HUES48 (cell line): ENCODE data around the gene CFI.

Experiments used
- H3K27ac ChIP-seq: one replicate; pipeline ENCODE4 v1.7.0; 2013; ENCODE audit warnings: low read depth, low read length, inconsistent platforms
- H3K27me3 ChIP-seq: 2 replicates; pipeline ENCODE4 v1.6.1; 2013; ENCODE audit warnings: mild to moderate bottlenecking, low read length; ENCODE audit not compliant: control insufficient read depth, insufficient read depth
- H3K36me3 ChIP-seq: 2 replicates; pipeline ENCODE4 v1.6.1; 2013; ENCODE audit warnings: low read length; ENCODE audit not compliant: control insufficient read depth, insufficient read depth
- H3K4me1 ChIP-seq: 2 replicates; pipeline ENCODE4 v1.6.1; 2013; ENCODE audit warnings: mild to moderate bottlenecking, low read length; ENCODE audit not compliant: control insufficient read depth, insufficient read depth
- H3K4me3 ChIP-seq: 2 replicates; pipeline ENCODE4 v1.5.1; 2013; ENCODE audit warnings: mild to moderate bottlenecking, low read depth, low read length
- H3K9ac ChIP-seq: 2 replicates; pipeline ENCODE4 v1.6.1; 2013; ENCODE audit warnings: mild to moderate bottlenecking, low read depth, low read length, moderate library complexity
- H3K9me3 ChIP-seq: 2 replicates; pipeline ENCODE4 v1.6.1; 2013; ENCODE audit warnings: low read length; ENCODE audit not compliant: control insufficient read depth, insufficient read depth

CFI gene

GRCh38 chr4:109750652-109751244 is 51.1 kb downstream of the CFI start:
- no peak overlapping the region for H3K9ac ChIP-seq
- H3K9me3 ChIP-seq, result no peaks in the 10 kb centered on the region
- no peaks in the 10 kb centered on the region for H3K36me3 ChIP-seq
- H3K27ac ChIP-seq, result no peak overlapping the region
- H3K4me1 ChIP-seq, result 0 out of 2 replicates have a peak, but pooled peaks cover 6% of the 10 kb centered on the region
- no peak overlapping the region for H3K4me3 ChIP-seq
- no peaks in the 10 kb centered on the region for H3K27me3 ChIP-seq

DNA sequence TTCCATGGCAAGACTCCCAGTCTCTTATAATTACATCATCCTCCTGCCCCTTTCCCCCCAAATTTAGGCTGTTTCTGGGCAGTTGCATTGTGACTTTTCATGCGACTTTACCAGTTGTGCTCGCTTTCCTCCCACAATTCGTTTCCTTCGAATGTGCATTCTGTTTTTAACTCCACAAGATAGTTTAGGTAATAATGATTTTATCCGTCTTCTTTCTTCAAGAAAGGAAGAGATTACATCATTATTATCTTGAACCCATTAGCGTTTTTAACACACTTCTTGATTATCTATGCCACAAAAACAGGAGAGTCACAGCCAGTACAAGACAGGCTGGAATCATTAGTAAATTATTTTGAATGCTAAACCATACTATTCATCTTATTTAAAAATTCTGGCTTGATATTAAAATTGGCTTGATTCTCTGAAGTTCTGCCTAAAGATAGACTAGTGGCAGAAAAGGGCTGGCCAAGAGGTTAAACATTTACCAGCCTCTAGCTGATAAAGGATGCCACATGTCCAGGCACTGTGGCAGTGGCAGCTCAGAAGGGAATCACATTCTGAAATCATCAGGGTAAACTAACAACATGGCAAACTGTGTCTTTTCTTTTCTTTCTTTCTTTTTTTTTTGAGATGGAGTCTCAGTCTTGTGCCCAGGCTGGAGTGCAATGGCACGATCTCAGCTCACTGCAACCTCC is 52.3 kb downstream of the CFI start:
- no peak overlapping the region for H3K4me3 ChIP-seq
- 0 out of 2 replicates have a peak, but pooled peaks cover 6% of the 10 kb centered on the region for H3K4me1 ChIP-seq
- no peak overlapping the region for H3K9ac ChIP-seq
- no peak overlapping the region for H3K27ac ChIP-seq
- no peaks in the 10 kb centered on the region for H3K27me3 ChIP-seq
- no peaks in the 10 kb centered on the region for H3K9me3 ChIP-seq
- H3K36me3 ChIP-seq, result no peaks in the 10 kb centered on the region

- Histone ChIP-seq H3K9me3 (no peaks in the 10 kb centered on the region), H3K36me3 (no peaks in the 10 kb centered on the region), H3K27me3 (no peaks in the 10 kb centered on the region), H3K4me1 (0 out of 2 replicates have a peak, but pooled peaks cover 6% of the 10 kb centered on the region), H3K4me3 (no peak overlapping the region), H3K9ac (no peak overlapping the region), H3K27ac (no peak overlapping the region)
Observed at GRCh38 chr4:109748114-109748513, 53.7 kb downstream of the CFI start.

- H3K27me3 ChIP-seq, result no peaks in the 10 kb centered on the region
- no peaks in the 10 kb centered on the region for H3K9me3 ChIP-seq
- no peak overlapping the region for H3K9ac ChIP-seq
- no peaks in the 10 kb centered on the region for H3K36me3 ChIP-seq
- H3K4me1 ChIP-seq, result 0 out of 2 replicates have a peak, but pooled peaks cover 6% of the 10 kb centered on the region
- H3K4me3 ChIP-seq, result no peak overlapping the region
- no peak overlapping the region for H3K27ac ChIP-seq
Observed at GRCh38 chr4:109746728-109747127, 55.1 kb downstream of the CFI start.

DNA sequence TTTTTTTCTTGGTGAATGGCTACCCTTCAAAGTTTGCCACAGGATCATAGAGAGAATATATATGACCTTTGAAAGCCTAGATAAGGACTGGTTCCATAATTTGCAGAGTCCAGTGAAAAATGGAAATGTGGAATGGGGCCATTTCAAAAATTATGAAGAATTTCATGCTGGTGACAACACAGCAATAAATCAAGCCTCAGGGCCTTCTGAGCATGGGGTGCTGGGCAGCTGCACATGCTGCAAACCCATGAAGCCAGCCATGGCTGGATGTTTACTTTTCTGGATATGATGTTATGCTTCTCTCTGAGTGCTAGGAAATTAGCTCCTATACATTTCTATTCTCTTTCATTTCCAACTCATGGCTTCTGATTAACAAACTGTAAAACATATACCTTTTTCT is 56.0 kb downstream of the CFI start:
- Histone ChIP-seq H3K27ac (no peak overlapping the region), H3K9ac (no peak overlapping the region), H3K4me3 (no peak overlapping the region), H3K4me1 (0 out of 2 replicates have a peak, but pooled peaks cover 6% of the 10 kb centered on the region), H3K27me3 (no peaks in the 10 kb centered on the region), H3K36me3 (no peaks in the 10 kb centered on the region), H3K9me3 (no peaks in the 10 kb centered on the region)

GRCh38 chr4:109739547-109739946 is 62.3 kb downstream of the CFI start:
- H3K4me3 ChIP-seq, result no peak overlapping the region
- H3K27me3 ChIP-seq, result no peaks in the 10 kb centered on the region
- no peaks in the 10 kb centered on the region for H3K9me3 ChIP-seq
- no peak overlapping the region for H3K9ac ChIP-seq
- no peaks in the 10 kb centered on the region for H3K4me1 ChIP-seq
- H3K36me3 ChIP-seq, result no peaks in the 10 kb centered on the region
- H3K27ac ChIP-seq, result no peak overlapping the region

DNA sequence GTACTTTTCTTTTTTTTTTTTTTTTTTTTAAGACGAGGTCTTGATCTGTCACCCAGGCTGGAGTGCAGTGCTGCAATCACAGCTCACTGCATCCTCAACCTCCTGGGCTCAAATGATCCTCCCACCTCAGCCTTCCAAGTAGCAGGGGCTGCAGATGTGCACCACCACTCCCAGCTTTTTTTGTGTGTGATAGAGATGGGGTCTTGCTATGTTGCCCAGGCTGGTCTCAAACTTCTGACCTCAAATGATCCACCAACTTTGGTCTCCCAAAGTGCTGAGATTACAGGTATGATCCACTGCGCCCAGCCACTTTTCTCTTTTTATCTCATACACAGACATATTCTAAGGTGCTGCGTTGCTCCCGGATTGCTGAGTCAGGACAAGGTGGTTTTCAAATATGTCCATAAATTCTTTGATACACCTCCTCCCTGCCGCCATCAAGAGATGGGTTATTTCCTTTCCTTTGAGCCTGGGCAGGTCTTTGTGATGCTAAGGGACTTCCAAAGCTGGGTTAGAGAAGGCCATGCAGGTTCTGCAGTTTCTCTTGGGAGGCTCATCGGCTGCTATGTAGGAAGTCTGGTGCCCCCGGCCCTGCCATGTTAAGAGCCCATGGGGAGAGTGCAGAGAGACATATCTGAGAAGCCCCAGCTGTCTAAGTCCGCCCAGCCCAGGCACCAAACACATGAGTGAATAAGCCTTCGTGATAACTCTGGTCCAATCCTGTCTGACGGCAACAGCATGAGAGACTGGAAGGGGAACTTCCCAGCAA is 63.5 kb downstream of the CFI start:
- Histone ChIP-seq H3K9ac (no peak overlapping the region), H3K27ac (no peak overlapping the region), H3K4me1 (no peaks in the 10 kb centered on the region), H3K36me3 (no peaks in the 10 kb centered on the region), H3K27me3 (no peaks in the 10 kb centered on the region), H3K9me3 (no peaks in the 10 kb centered on the region), H3K4me3 (no peak overlapping the region)

DNA sequence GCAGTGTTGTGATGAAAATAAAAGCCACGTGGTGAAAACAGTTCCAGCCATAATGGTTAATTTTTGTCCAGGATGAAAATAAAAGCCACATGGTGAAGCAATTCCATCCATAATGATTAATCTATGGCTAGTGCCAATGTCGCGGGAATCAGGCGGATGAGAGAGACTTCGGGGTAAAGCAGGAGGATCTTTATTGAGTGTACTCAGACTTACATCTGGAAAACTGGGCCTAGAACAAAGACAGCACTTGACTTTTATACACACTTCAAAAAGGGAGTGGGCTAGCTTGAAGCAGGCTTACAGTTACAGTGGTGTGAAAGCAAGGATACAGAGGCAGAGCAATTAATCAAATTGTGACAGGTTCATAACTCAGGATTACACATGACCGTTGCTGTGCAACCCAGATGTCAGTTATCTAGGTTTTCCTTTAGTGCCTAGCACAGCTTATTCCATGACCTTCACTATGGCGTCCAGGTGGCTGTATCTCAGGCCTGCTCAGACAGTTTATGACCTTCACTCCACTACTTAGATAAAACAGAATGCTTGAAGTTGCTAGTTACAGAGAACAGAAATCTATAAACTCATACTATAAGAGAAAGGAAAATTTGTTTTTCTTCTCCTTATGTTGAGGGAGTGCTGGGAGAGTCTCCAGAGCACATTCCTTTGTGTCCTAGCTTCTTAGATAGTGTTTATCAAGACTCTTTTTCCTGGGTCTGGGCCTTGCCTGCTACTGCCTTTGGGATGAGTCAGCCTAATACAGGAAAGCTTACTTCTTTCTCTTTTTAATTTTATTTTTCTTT is 66.0 kb downstream of the CFI start:
- H3K9ac ChIP-seq, result no peak overlapping the region
- H3K36me3 ChIP-seq, result no peaks in the 10 kb centered on the region
- H3K27me3 ChIP-seq, result no peaks in the 10 kb centered on the region
- no peak overlapping the region for H3K4me3 ChIP-seq
- no peaks in the 10 kb centered on the region for H3K4me1 ChIP-seq
- no peaks in the 10 kb centered on the region for H3K9me3 ChIP-seq
- H3K27ac ChIP-seq, result no peak overlapping the region

DNA sequence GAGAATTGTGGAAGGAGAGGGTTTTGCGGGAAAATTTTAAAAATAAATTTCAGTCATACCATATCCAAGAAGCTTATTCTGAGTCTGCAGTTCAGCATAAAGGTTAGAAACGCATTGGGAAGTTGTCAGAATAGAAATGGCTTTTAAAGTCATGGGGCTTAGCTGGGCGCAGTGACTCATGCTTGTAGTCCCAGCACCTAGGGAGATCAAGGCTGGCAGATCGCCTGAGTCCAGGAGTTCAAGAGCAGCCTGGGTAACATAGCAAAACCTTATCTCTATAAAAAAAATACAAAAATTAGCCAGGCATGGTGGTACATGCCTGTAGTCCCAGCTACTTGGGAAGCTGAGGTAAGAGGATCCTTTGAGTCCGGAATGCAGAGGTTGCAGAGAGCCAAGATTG is 68.1 kb downstream of the CFI start:
- Histone ChIP-seq H3K36me3 (no peaks in the 10 kb centered on the region), H3K4me3 (no peak overlapping the region), H3K4me1 (no peaks in the 10 kb centered on the region), H3K27me3 (no peaks in the 10 kb centered on the region), H3K9me3 (no peaks in the 10 kb centered on the region), H3K27ac (no peak overlapping the region), H3K9ac (no peak overlapping the region)

DNA sequence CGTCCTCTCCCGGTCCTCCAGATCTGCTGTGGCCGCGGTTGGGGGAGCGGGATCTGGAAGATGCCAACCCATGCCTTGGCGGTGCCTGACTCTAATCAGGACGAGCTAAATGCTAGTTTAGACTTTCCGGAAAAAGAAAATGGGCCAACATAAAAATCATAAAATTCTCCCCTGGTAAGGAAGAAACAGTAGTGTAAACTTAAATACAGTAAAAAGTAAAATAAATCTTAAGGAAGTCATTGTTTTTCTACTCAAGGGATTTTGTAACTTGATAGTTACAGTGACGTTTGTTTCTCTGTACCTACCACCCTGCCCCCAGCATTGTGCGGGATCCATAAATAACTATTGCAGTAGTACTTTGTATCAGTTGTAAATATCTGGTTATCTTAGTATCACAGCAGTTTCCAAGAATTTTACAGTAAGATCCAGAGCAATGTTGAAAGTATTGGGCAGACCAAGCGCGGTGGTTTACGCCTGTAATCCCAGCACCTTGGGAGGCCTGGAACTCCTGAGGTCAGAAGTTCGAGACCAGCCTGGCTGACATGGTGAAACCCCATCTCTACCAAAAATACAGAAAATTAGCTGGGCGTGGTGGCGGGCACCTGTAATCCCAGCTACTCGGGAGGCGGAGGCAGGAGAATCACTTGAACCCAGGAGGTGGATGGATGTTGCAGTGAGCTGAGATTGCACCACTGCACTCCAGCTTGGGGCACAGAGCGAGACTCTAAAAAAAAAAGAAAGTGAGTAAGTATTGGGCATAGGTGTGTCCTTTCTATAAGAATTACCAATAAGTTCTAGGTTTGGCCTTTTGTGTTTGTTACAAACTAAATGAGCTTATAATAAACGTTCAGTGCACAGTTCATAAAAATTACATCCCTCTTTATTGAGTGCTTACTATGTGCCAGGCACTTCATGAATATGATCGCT is 70.9 kb downstream of the CFI start:
- peaks cover 3% of the 10 kb centered on the region; the same call in 1 of the 2 replicates for H3K36me3 ChIP-seq
- no peaks in the 10 kb centered on the region for H3K9me3 ChIP-seq
- H3K9ac ChIP-seq, result peak overlapping the region; percentile 85; the same call in 1 of the 2 replicates
- peak overlapping the region; percentile 76 for H3K4me3 ChIP-seq
- peak overlapping the region; percentile 92 for H3K27ac ChIP-seq
- H3K4me1 ChIP-seq, result 0 out of 2 replicates have a peak, but pooled peaks cover 11% of the 10 kb centered on the region
- no peaks in the 10 kb centered on the region for H3K27me3 ChIP-seq
